Esophagus squamous epithelium (tissue), 5 donors: Measurements from ENCODE around the gene ICAM2. TPM values are rescaled to one million over a fixed set of nuclear protein-coding genes. Genes with fewer than 3 reads are reported as not detected.

Experiments
- DNase-seq: peaks from one replicate; lab custom pipeline; 2025; lab: John Stamatoyannopoulos, UW
- H3K27ac ChIP-seq, 4 donors: fragments of 200-600 bp; sonication (generic); one replicate each; pipeline ENCODE4 v1.5.1; 2016 to 2019; ENCODE audit warnings: mild to moderate bottlenecking in 1 of 4
- H3K27me3 ChIP-seq, 4 donors: fragments of 200-600 bp; sonication (generic); 1 replicate in 3 of 4; 2 replicates in 1 of 4; pipeline versions ENCODE4 v1.5.1 to v1.6.0; 2017 to 2021; ENCODE audit warnings: antibody characterized with exemption in 1 of 4
- H3K36me3 ChIP-seq, 3 donors: fragments of 200-600 bp; sonication (generic); one replicate each; pipeline ENCODE4 v1.5.1; 2016 to 2019
- H3K4me1 ChIP-seq, 3 donors: fragments of 200-600 bp; sonication (generic); one replicate each; pipeline ENCODE4 v1.5.1; 2017 to 2019
- H3K4me3 ChIP-seq, 4 donors: fragments of 200-600 bp; sonication (generic); 1 replicate in 3 of 4; 2 replicates in 1 of 4; pipeline ENCODE4 v1.5.1; 2016 to 2019; ENCODE audit warnings: mild to moderate bottlenecking in 2 of 4, moderate library complexity in 1 of 4
- H3K9me3 ChIP-seq, 3 donors: fragments of 200-600 bp; sonication (generic); one replicate each; pipeline ENCODE4 v1.5.1; 2016 to 2019
- POLR2A ChIP-seq, 4 donors: fragments of 450-650 bp; IDR thresholded peaks; one replicate each; pipeline ENCODE4 v1.6.1; 2017; ENCODE audit warnings: antibody characterized with exemption in 4 of 4, mild to moderate bottlenecking in 4 of 4, moderate library complexity in 3 of 4
- WGBS, 2 donors: methylation state at CpG; one replicate each; pipeline ENCODE4 v1.1.5; 2018; 5-methylcytosine and 5-hydroxymethylcytosine counted together
- intact Hi-C: fragments of 100-400 bp; cut with DNase I; formaldehyde crosslinking; loops from one replicate; pipeline ENCODE4 v1.15.0; 2022
- total RNA-seq, 4 donors: library from RNA; depleted of rRNA; stranded (reverse); fragments of >200 nt; gene quantifications; one replicate each; pipeline ENCODE4 v1.1.0, GENCODE V29; 2016
- TF ChIP-seq, protein P1 (sequence below), 6 experiments: fragments of 450-650 bp in 4 of 6; fragments of 200-600 bp in 2 of 6; sonication (generic) in 2 of 6; IDR thresholded peaks; one replicate each; pipeline ENCODE4 v1.5.1; 2016 to 2019; ENCODE audit warnings: antibody characterized with exemption in 6 of 6, mild to moderate bottlenecking in 4 of 6, moderate library complexity in 4 of 6
- donor health status: DM: yes; HTN: yes; CAD: no.

The ICAM2 gene
- total RNA-seq, 4 donors from 2014 or later, result 2.8 to 28.8 (median 11.8) TPM; not detected in 1

DNA sequence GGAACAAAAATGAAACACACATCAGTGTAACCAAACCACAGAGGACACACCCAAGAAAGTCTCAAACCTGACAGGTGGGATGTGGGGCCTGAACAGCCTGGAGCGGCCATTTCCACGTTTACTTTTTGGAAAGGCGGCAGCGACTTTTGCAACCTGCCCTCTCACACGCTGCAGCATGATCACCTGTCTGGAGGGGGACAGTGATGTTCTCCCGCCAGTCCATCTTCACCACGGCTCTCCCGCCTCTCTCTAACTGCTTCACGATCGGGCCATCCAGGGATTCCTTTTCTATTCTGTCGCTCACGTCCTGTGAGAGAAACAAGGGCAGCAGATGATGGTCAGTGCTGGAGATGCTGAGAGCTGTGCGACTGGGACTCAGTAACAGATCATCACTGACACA is 24.7 kb upstream of the ICAM2 start:
- no peak overlapping the region for H3K27ac ChIP-seq
- WGBS, 2 donors, result 80 to 89% methylated on average over 10 to 12 of the region's 13 CpGs
- TF ChIP-seq POLR2A (IDR thresholded peaks at IDR 0.05), result no peak
- TF ChIP-seq, protein P1, sequence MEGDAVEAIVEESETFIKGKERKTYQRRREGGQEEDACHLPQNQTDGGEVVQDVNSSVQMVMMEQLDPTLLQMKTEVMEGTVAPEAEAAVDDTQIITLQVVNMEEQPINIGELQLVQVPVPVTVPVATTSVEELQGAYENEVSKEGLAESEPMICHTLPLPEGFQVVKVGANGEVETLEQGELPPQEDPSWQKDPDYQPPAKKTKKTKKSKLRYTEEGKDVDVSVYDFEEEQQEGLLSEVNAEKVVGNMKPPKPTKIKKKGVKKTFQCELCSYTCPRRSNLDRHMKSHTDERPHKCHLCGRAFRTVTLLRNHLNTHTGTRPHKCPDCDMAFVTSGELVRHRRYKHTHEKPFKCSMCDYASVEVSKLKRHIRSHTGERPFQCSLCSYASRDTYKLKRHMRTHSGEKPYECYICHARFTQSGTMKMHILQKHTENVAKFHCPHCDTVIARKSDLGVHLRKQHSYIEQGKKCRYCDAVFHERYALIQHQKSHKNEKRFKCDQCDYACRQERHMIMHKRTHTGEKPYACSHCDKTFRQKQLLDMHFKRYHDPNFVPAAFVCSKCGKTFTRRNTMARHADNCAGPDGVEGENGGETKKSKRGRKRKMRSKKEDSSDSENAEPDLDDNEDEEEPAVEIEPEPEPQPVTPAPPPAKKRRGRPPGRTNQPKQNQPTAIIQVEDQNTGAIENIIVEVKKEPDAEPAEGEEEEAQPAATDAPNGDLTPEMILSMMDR (IDR thresholded peaks at IDR 0.05), result no peak
- H3K4me3 ChIP-seq, result no peak overlapping the region
- intact Hi-C loops, result no loop called here
- H3K27me3 ChIP-seq, result no peaks in the 10 kb centered on the region
- no peaks in the 10 kb centered on the region for H3K9me3 ChIP-seq
- no peaks in the 10 kb centered on the region for H3K4me1 ChIP-seq
- peaks cover 39 to 97% (median 42%) of the 10 kb centered on the region in 3 donors for H3K36me3 ChIP-seq
- no peak for DNase-seq

DNA sequence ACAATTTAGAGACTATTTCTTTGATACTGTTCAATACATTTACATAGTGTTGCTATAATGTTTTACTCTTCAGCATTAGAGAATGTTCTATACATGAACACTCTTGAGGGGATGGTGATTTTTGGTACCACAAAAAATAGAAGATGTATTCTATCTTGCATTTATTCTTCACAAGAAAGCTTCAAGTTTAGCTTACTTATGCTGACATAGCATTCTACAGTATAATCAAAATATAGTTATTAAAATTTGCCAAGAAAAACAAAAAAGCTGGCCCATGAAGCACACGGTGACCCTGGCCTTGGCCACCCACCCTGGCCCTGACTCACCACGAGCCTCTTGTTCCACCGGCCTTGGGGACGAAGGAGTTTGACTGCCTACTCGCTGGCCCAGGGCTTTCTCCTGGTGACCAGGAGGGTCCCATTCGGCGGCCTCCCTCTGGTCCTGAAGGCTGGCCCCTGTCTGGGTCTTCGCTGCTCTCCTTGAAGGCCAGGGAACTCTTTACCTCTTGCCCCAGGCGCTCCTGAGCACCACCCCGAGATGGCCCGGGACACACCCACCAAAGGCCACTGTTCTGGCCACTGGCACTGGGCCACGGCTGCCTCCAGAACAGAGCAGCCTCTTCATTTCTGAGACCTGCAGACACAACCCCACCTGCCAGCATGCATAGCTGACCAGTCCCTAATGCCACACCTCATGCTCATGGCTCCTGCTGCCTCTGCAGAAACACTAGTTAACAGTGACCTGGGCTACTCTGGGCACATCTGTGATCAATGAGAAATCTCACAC is 22.5 kb upstream of the ICAM2 start:
- no peaks in the 10 kb centered on the region for H3K4me1 ChIP-seq
- H3K4me3 ChIP-seq, result no peak overlapping the region
- peaks cover 33 to 95% (median 36%) of the 10 kb centered on the region in 3 donors for H3K36me3 ChIP-seq
- intact Hi-C loops, result no loop called here
- TF ChIP-seq, protein P1 (IDR thresholded peaks at IDR 0.05), result no peak
- TF ChIP-seq POLR2A (IDR thresholded peaks at IDR 0.05), result no peak
- WGBS, 2 donors, result 79 to 85% methylated on average over 5 to 7 of the region's 12 CpGs
- H3K27me3 ChIP-seq, result no peaks in the 10 kb centered on the region
- H3K27ac ChIP-seq, result no peak overlapping the region
- DNase-seq, result no peak
- H3K9me3 ChIP-seq, result no peaks in the 10 kb centered on the region

GRCh38 chr17:64041912-64042311 is 21.5 kb upstream of the ICAM2 start:
- DNase-seq, result no peak
- H3K36me3 ChIP-seq, result peaks cover 32 to 86% (median 36%) of the 10 kb centered on the region in 3 donors
- intact Hi-C loops, result no loop called here

DNA sequence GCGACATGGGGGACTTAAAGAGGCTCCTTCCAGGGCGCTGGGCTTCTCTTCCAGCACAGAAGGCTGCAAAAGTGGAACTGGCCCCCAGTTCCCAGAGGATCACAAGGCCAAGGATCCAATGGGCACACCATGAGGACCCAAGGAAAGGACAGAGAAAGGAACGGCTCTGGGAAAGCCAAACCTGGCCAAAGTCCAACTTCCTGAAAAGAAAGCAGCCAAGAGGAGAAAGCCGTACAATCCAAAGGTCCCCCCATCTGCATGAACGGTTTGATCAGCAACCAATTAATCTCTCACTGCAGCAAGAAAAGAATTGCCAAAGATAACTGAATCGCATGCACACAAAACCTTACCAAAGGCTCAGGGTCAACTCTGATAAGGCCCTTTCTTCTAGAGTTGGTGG is 19.8 kb upstream of the ICAM2 start:
- intact Hi-C loops, result no loop called here
- Histone ChIP-seq H3K9me3 (no peaks in the 10 kb centered on the region), H3K4me1 (no peaks in the 10 kb centered on the region), H3K27ac (no peak overlapping the region), H3K4me3 (no peak overlapping the region), H3K36me3 (peaks cover 17 to 69% (median 27%) of the 10 kb centered on the region in 3 donors), H3K27me3 (no peaks in the 10 kb centered on the region)
- TF ChIP-seq POLR2A (IDR thresholded peaks at IDR 0.05), result no peak
- TF ChIP-seq, protein P1 (IDR thresholded peaks at IDR 0.05), result no peak
- no peak for DNase-seq
- WGBS, 2 donors, result 75 to 81% methylated on average over 5 to 6 of the region's 6 CpGs

More at GRCh38 chr17:64041912-64042311, 21.5 kb upstream of the ICAM2 start:
- TF ChIP-seq, protein P1 (IDR thresholded peaks at IDR 0.05), result no peak
- TF ChIP-seq POLR2A (IDR thresholded peaks at IDR 0.05), result no peak
- Histone ChIP-seq H3K4me3 (no peak overlapping the region), H3K9me3 (no peaks in the 10 kb centered on the region), H3K27ac (no peak overlapping the region), H3K4me1 (no peaks in the 10 kb centered on the region), H3K27me3 (no peaks in the 10 kb centered on the region)
- 72 to 75% methylated on average over 8 to 11 of the region's 11 CpGs for WGBS, 2 donors

DNA sequence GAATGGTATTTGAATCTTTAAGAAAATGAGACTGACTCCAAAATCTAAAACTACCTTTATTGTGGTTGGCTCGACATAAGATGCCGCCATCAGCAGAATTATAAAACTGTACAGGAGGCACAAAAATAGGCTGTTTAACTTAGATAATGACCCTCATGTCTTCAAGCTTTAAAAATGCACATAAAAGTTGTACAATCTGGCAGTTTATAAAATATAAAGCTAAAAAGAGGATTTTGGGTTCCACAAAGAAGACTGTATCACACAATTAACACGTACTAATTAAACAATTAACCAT is 18.6 kb upstream of the ICAM2 start:
- H3K27me3 ChIP-seq, result no peaks in the 10 kb centered on the region
- DNase-seq, result no peak
- H3K27ac ChIP-seq, result no peak overlapping the region
- no peak overlapping the region for H3K4me3 ChIP-seq
- H3K9me3 ChIP-seq, result no peaks in the 10 kb centered on the region
- no peaks in the 10 kb centered on the region for H3K4me1 ChIP-seq
- peaks cover 5 to 57% (median 16%) of the 10 kb centered on the region in 3 donors for H3K36me3 ChIP-seq
- intact Hi-C loops, result no loop called here
- no peak for TF ChIP-seq POLR2A (IDR thresholded peaks at IDR 0.05)
- TF ChIP-seq, protein P1 (IDR thresholded peaks at IDR 0.05), result no peak
- WGBS, 2 donors, result 90 to 96% methylated on average over 3 of the region's 3 CpGs
